HepG2 (cell line): ENCODE results near the gene RARG. TPM values are rescaled to one million over a fixed set of nuclear protein-coding genes. Genes with fewer than 3 reads are reported as not detected.

ENCODE experiments used
- AGO2 ChIP-seq: fragments of 200-400 bp; formaldehyde crosslinking; optimal IDR thresholded peaks from 2 replicates; pipeline ENCODE3; 2017; ENCODE audit warnings: mild to moderate bottlenecking, low read depth, low read length, moderate library complexity
- BHLHE40 ChIP-seq: IDR thresholded peaks from 2 replicates; pipeline ENCODE4 v1.6.1; 2011; ENCODE audit warnings: low read length, improper control_type of control experiment
- BRD4 ChIP-seq: sonication (generic); formaldehyde crosslinking; IDR thresholded peaks from 2 replicates; pipeline ENCODE4 v1.4.0; 2020; ENCODE audit warnings: missing genetic modification reagents
- CBX5 ChIP-seq: sonication (generic); formaldehyde crosslinking; IDR thresholded peaks from 2 replicates; pipeline ENCODE4 v1.4.0; 2020; ENCODE audit warnings: missing genetic modification reagents, borderline replicate concordance
- ETV5 ChIP-seq: IDR thresholded peaks from 2 replicates; pipeline ENCODE4 v1.6.1; 2018; ENCODE audit warnings: missing biosample characterization, missing genetic modification reagents, inconsistent platforms, borderline replicate concordance
- FOSL2 ChIP-seq: sonication (generic); formaldehyde crosslinking; IDR thresholded peaks from 2 replicates; pipeline ENCODE4 v1.4.0; 2020; ENCODE audit warnings: missing genetic modification reagents
- KAT8 ChIP-seq: IDR thresholded peaks from 2 replicates; pipeline ENCODE4 v1.6.1; 2016; ENCODE audit warnings: missing genetic modification reagents, missing compliant biosample characterization
- MLLT10 ChIP-seq: sonication (generic); formaldehyde crosslinking; IDR thresholded peaks from 2 replicates; pipeline ENCODE4 v1.4.0; 2020; ENCODE audit warnings: missing genetic modification reagents
- MXD3 ChIP-seq: IDR thresholded peaks from 2 replicates; pipeline ENCODE4 v1.6.1; 2016; ENCODE audit warnings: mild to moderate bottlenecking, missing biosample characterization, missing genetic modification reagents
- PAWR ChIP-seq: sonication (generic); formaldehyde crosslinking; IDR thresholded peaks from 2 replicates; pipeline ENCODE4 v1.4.0; 2020; ENCODE audit warnings: missing genetic modification reagents, mild to moderate bottlenecking, borderline replicate concordance
- PHF8 ChIP-seq: sonication (generic); formaldehyde crosslinking; IDR thresholded peaks from 2 replicates; pipeline ENCODE4 v1.5.0; 2020; ENCODE audit warnings: missing genetic modification reagents
- POLR2A ChIP-seq, 2 experiments: IDR thresholded peaks; 2 replicates each; pipeline ENCODE4 v1.6.1; 2011; ENCODE audit warnings: low read depth in 2 of 2, low read length in 2 of 2, mild to moderate bottlenecking in 1 of 2, moderate library complexity in 1 of 2; ENCODE audit not compliant: insufficient read depth in 1 of 2
- RERE ChIP-seq: IDR thresholded peaks from 2 replicates; pipeline ENCODE4 v1.6.1; 2016; ENCODE audit warnings: low read depth, missing genetic modification reagents, missing compliant biosample characterization
- SALL1 ChIP-seq: sonication (generic); formaldehyde crosslinking; IDR thresholded peaks from 2 replicates; pipeline ENCODE4 v1.8.0; 2022; ENCODE audit warnings: mild to moderate bottlenecking, missing genetic modification reagents
- SOX13 ChIP-seq, 3 experiments: fragments of 450-650 bp in 1 of 3; sonication (generic) in 1 of 3; formaldehyde crosslinking in 1 of 3; IDR thresholded peaks in 2 of 3; conservative IDR thresholded peaks in 1 of 3; 2 replicates each; pipeline versions ENCODE4 v1.5.0 to v1.6.1; 2016 to 2020; ENCODE audit warnings: antibody characterized with exemption in 1 of 3, mild to moderate bottlenecking in 1 of 3, missing compliant biosample characterization in 1 of 3, missing genetic modification reagents in 1 of 3, moderate library complexity in 1 of 3
- THAP11 ChIP-seq: IDR thresholded peaks from 2 replicates; pipeline ENCODE4 v1.6.1; 2016; ENCODE audit warnings: missing biosample characterization, missing genetic modification reagents
- ZFP91 ChIP-seq: sonication (generic); formaldehyde crosslinking; IDR thresholded peaks from 2 replicates; pipeline ENCODE4 v1.9.0; 2022; ENCODE audit warnings: missing genetic modification reagents, mild to moderate bottlenecking, borderline replicate concordance
- ZNF280B ChIP-seq: sonication (generic); formaldehyde crosslinking; IDR thresholded peaks from 2 replicates; pipeline ENCODE4 v1.5.0; 2020; ENCODE audit warnings: missing genetic modification reagents, mild to moderate bottlenecking, borderline replicate concordance
- ZNF572 ChIP-seq: sonication (generic); formaldehyde crosslinking; IDR thresholded peaks from 2 replicates; pipeline ENCODE4 v1.5.1; 2020; ENCODE audit warnings: mild to moderate bottlenecking, missing genetic modification reagents
- ZNF724P ChIP-seq: sonication (generic); formaldehyde crosslinking; IDR thresholded peaks from 2 replicates; pipeline ENCODE4 v1.8.0; 2022; ENCODE audit warnings: missing genetic modification reagents, borderline replicate concordance
- polyA plus RNA-seq, 8 experiments: library from polyadenylated mRNA; depleted of rRNA in 3 of 8; stranded (reverse) in 7 of 8; unstranded in 1 of 8; fragments of >200 nt; fragmentation: Illumina TruSeq in 4 of 8; extraction: Trizol in 4 of 8; gene quantifications; 2 replicates each; pipeline versions ENCODE4 v1.2.1 to v1.2.3, GENCODE V29; 2011 to 2016; ENCODE audit warnings: low read depth in 4 of 8, missing spikeins in 1 of 8, mixed read lengths in 1 of 8; ENCODE audit not compliant: insufficient read depth in 1 of 8
- total RNA-seq, 5 experiments: library from RNA; depleted of rRNA; stranded (reverse); fragments of >200 nt; fragmentation: Illumina TruSeq; extraction: Trizol; gene quantifications; 2 replicates each; pipeline ENCODE4 v1.2.3, GENCODE V29; 2016; ENCODE audit warnings: low read depth in 1 of 5

The RARG gene
- total and polyA plus RNA-seq, 2 of the 13 experiments (the other 11 are each of a cell fraction or from before 2014, with no cell fraction given): 0.77 to 1.5 TPM

GRCh38 chr12:53190108-53190729 lies 41.8 kb downstream of the RARG start (continued):
- TF ChIP-seq BHLHE40: no peak
- TF ChIP-seq BRD4: 0 out of 2 replicates have a peak, but pooled peaks have one; percentile 23
- no peak for TF ChIP-seq ZNF572 (CRISPR knock-in tag)
- 0 out of 2 replicates have a peak, but pooled peaks have one; percentile 31 for TF ChIP-seq MXD3 (CRISPR knock-in tag)
- peak; percentile 86 for TF ChIP-seq AGO2
- no peak for TF ChIP-seq ZNF280B (CRISPR knock-in tag)
- TF ChIP-seq ETV5 (CRISPR knock-in tag): 0 out of 2 replicates have a peak, but pooled peaks have one; percentile 19
- no peak for TF ChIP-seq SOX13 (IDR thresholded peaks at IDR 0.05)
- no peak for TF ChIP-seq SOX13 (CRISPR knock-in tag; conservative IDR thresholded peaks at IDR 0.05 in 1 of 2, IDR thresholded peaks at IDR 0.05 in 1 of 2)
- 0 out of 2 replicates have a peak, but pooled peaks have one; percentile 15 for TF ChIP-seq KAT8
- TF ChIP-seq THAP11: 0 out of 2 replicates have a peak, but pooled peaks have one; percentile 26
- peak; percentile 53 for TF ChIP-seq FOSL2 (CRISPR knock-in tag)
- TF ChIP-seq ZFP91: 0 out of 2 replicates have a peak, but pooled peaks have one; percentile 34
- 0 out of 2 replicates have a peak, but pooled peaks have one; percentile 21 for TF ChIP-seq CBX5 (CRISPR knock-in tag)
- no peak for TF ChIP-seq RERE
- no peak for TF ChIP-seq ZNF724P (CRISPR knock-in tag)
- no peak for TF ChIP-seq PAWR (CRISPR knock-in tag)
- TF ChIP-seq MLLT10 (CRISPR knock-in tag): no peak
- TF ChIP-seq POLR2A (IDR thresholded peaks at IDR 0.05; ENCODE audit: insufficient read depth in 1 of 2, low read depth in 2 of 2, low read length in 2 of 2): peak in 1 of 2 experiments; percentile 6; a peak in 1 of 4 replicates
- TF ChIP-seq SALL1 (CRISPR knock-in tag): peak; percentile 19; the same call in 1 of the 2 replicates
- TF ChIP-seq PHF8: no peak
